ENCODE results near the gene IRX4.

DNA sequence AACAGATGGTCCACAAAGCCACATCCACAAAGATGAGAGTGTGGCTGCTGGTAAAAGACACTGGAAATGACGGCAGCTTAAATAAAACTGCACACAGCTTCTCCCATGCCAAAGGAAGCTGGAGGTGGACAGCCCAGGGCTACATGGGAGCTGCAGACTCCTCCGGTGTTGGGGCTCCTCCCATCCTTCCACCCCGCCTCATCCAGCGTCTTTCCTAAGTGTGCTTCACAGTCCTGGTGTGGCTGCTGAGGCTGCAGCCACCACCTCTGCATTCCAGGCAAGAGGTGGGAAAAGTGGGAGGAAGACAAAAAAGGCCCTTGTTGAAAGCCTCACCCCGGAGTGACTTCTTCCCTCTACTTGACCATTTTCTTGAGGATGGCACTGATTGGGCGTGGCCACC, 37.0 kb upstream of the IRX4 start:
- TF ChIP-seq, protein P1, sequence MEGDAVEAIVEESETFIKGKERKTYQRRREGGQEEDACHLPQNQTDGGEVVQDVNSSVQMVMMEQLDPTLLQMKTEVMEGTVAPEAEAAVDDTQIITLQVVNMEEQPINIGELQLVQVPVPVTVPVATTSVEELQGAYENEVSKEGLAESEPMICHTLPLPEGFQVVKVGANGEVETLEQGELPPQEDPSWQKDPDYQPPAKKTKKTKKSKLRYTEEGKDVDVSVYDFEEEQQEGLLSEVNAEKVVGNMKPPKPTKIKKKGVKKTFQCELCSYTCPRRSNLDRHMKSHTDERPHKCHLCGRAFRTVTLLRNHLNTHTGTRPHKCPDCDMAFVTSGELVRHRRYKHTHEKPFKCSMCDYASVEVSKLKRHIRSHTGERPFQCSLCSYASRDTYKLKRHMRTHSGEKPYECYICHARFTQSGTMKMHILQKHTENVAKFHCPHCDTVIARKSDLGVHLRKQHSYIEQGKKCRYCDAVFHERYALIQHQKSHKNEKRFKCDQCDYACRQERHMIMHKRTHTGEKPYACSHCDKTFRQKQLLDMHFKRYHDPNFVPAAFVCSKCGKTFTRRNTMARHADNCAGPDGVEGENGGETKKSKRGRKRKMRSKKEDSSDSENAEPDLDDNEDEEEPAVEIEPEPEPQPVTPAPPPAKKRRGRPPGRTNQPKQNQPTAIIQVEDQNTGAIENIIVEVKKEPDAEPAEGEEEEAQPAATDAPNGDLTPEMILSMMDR (IDR thresholded peaks at IDR 0.05) = no peak
- no peak for TF ChIP-seq POLR2A (IDR thresholded peaks at IDR 0.05)
- TF ChIP-seq POLR2AphosphoS5 (IDR thresholded peaks at IDR 0.05) = no peak
- TF ChIP-seq EP300 (IDR thresholded peaks at IDR 0.05) = no peak
